NCI-H1694 (cell line): Measurements from ENCODE around the gene CHST11.

Source experiments
- DNase-seq: peaks from one replicate; lab custom pipeline; 2025; lab: John Stamatoyannopoulos, UW

The CHST11 gene

GRCh38 chr12:104654665-104655609 lies 198.2 kb downstream of the CHST11 start:
- no peak for DNase-seq

- DNase-seq: no peak
Observed at GRCh38 chr12:104656383-104656782, 199.6 kb downstream of the CHST11 start.

GRCh38 chr12:104656921-104657320 lies 200.2 kb downstream of the CHST11 start:
- no peak for DNase-seq

GRCh38 chr12:104657726-104658484 lies 201.2 kb downstream of the CHST11 start:
- no peak for DNase-seq

GRCh38 chr12:104659058-104659457 lies 202.3 kb downstream of the CHST11 start:
- no peak for DNase-seq

GRCh38 chr12:104662203-104662602 lies 205.5 kb downstream of the CHST11 start:
- DNase-seq: no peak

GRCh38 chr12:104662908-104663307 lies 206.2 kb downstream of the CHST11 start:
- DNase-seq: no peak

GRCh38 chr12:104664351-104664750 lies 207.6 kb downstream of the CHST11 start:
- DNase-seq: no peak

GRCh38 chr12:104665296-104665695 lies 208.5 kb downstream of the CHST11 start:
- no peak for DNase-seq

- DNase-seq: no peak
Observed at GRCh38 chr12:104667139-104667538, 210.4 kb downstream of the CHST11 start.

GRCh38 chr12:104668274-104668718 lies 211.5 kb downstream of the CHST11 start:
- DNase-seq: no peak

- DNase-seq: peak; percentile 28
Observed at GRCh38 chr12:104669089-104669721, 212.5 kb downstream of the CHST11 start.

GRCh38 chr12:104669851-104670337 lies 213.1 kb downstream of the CHST11 start:
- no peak for DNase-seq

GRCh38 chr12:104670439-104671408 lies 214.0 kb downstream of the CHST11 start:
- DNase-seq: no peak

GRCh38 chr12:104671409-104672095 lies 214.8 kb downstream of the CHST11 start:
- DNase-seq: no peak

- DNase-seq: no peak
Observed at GRCh38 chr12:104672096-104672445, 215.3 kb downstream of the CHST11 start.

- no peak for DNase-seq
Observed at GRCh38 chr12:104672501-104673265, 215.9 kb downstream of the CHST11 start.

GRCh38 chr12:104673294-104673693 lies 216.5 kb downstream of the CHST11 start:
- DNase-seq: no peak

- DNase-seq: no peak
Observed at GRCh38 chr12:104673696-104674482, 217.1 kb downstream of the CHST11 start.
